Vagina (tissue), 2 donors: Measurements from ENCODE around the gene SPRR1A.

Experiments
- CTCF ChIP-seq, 3 experiments: fragments of 450-650 bp in 2 of 3; fragments of 200-600 bp in 1 of 3; sonication (generic) in 1 of 3; IDR thresholded peaks; one replicate each; pipeline ENCODE4 v1.5.1; 2017 to 2019; ENCODE audit warnings: antibody characterized with exemption in 3 of 3, mild to moderate bottlenecking in 2 of 3, moderate library complexity in 2 of 3
- POLR2AphosphoS5 ChIP-seq, 2 donors: sonication (generic); formaldehyde crosslinking; IDR thresholded peaks; one replicate each; pipeline ENCODE4 v1.9.0; 2017; ENCODE audit warnings: antibody characterized with exemption in 2 of 2, mild to moderate bottlenecking in 2 of 2, low read depth in 1 of 2; ENCODE audit not compliant: insufficient read depth in 1 of 2

DNA sequence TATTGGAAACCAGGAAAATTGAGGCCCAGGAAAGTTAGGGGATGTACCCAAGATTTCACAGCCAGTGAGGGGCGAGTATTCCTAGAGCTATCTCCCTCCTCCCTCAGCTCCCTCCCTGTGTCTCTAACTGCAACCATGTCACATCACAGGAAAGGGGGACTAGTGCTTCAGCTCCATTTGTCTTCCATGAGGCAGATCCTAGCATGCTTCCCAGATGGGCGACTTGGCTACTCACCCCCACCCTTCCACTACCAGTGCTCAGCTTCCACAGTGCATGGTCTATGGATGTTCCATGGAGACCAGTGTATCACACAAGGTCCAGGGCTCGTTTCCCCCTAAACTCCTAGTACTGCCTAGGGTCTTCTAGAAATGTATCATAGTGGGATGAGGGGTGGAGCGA, 18.0 kb upstream of the SPRR1A start:
- TF ChIP-seq CTCF (IDR thresholded peaks at IDR 0.05), result no peak
- TF ChIP-seq POLR2AphosphoS5 (IDR thresholded peaks at IDR 0.05; ENCODE audit: insufficient read depth in 1 of 2, low read depth in 1 of 2), result no peak
